AG09309 (cell line): Measurements from ENCODE around the gene ZNF439.
"Not testable (repeated sequence)": the region's sequence is repeated elsewhere in the genome, so short reads cannot be mapped to it uniquely, and the experiment has no call there.

Experiments used
- DNase-seq: peaks from one replicate; pipeline ENCODE4 v3.0.0-alpha.2; 2010; ENCODE audit warnings: low read depth
- H3K4me3 ChIP-seq: 2 replicates; pipeline ENCODE4 v1.5.1; 2011; ENCODE audit warnings: mild to moderate bottlenecking, low read depth, low read length, moderate library complexity; ENCODE audit not compliant: control insufficient read depth
- TF ChIP-seq, protein P1 (sequence below): IDR thresholded peaks from 2 replicates; pipeline ENCODE4 v1.5.1; 2011; ENCODE audit warnings: mild to moderate bottlenecking, low read depth, low read length, inconsistent platforms; ENCODE audit not compliant: insufficient read depth, control insufficient read depth; ENCODE audit errors: missing control alignments

Gene ZNF439

DNA sequence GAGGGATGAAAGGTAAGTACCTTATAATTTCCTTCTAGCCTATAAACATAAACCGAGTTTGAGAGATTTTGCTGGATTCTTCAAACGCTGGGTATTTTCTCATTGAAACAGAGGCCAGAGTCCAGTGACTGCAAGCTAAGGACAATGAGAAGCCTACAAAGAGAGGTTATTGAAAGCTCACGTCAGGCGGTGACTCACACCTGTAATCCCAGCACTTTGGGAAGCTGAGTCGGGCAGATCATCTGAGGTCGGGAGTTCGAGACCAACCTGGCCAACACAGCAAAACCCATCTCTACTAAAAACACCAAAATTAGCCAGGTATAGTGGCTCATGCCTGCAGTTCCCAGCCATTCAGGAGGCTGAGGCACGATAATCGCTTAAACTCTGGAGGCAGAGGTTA, 24.1 kb downstream of the ZNF439 start:
- no peak overlapping the region for H3K4me3 ChIP-seq
- TF ChIP-seq, protein P1, sequence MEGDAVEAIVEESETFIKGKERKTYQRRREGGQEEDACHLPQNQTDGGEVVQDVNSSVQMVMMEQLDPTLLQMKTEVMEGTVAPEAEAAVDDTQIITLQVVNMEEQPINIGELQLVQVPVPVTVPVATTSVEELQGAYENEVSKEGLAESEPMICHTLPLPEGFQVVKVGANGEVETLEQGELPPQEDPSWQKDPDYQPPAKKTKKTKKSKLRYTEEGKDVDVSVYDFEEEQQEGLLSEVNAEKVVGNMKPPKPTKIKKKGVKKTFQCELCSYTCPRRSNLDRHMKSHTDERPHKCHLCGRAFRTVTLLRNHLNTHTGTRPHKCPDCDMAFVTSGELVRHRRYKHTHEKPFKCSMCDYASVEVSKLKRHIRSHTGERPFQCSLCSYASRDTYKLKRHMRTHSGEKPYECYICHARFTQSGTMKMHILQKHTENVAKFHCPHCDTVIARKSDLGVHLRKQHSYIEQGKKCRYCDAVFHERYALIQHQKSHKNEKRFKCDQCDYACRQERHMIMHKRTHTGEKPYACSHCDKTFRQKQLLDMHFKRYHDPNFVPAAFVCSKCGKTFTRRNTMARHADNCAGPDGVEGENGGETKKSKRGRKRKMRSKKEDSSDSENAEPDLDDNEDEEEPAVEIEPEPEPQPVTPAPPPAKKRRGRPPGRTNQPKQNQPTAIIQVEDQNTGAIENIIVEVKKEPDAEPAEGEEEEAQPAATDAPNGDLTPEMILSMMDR = no peak
- DNase-seq = no peak

DNA sequence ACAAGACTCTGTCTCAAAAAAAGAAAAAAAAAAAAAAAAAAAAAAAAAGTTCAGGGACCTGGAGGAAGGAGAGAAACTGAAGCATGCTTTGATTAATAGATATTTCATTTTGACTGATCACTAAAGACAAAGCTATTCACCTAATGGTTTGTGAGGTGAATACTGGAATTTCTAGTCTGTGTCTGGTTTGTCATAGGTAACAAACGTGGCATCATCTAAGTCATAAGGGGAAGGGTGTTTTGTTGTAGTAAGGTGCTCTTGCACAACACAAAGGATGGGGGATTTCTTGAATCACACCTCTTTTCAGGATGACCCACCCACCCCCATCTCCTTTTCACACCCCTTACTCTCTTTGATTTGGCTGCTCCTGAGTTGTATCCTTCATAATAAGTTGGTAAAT, 25.2 kb downstream of the ZNF439 start:
- no peak for DNase-seq
- no peak overlapping the region for H3K4me3 ChIP-seq
- TF ChIP-seq, protein P1 = no peak

DNA sequence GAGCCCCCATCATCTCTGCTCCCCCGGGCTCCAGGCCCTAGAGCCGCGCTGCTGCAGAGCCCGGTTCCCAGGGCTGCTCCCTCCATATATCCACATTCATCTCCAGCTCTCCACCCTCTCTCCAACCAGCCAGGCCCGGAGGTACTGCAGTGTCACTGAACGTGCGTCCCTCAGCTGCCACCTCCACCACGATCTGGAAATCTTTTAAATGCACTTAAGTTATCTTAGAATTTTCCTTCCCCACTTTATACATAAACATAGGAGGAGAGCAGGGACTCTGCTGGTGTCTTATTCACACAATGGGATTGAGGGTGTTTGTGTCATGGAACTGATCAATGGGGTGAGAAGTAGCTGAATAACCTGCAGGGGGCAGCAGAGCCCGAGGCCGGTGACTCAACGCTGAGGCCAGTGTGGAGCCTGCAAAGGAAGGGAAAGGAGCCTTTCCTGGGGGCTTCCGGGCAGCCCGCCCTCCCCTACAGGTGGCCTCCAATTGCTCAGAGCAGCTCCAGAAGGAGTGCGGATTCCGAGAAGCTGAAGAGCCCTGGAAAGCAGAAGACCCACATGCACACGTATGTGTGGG, 31.3 kb downstream of the ZNF439 start:
- TF ChIP-seq, protein P1 = peak; percentile 28

DNA sequence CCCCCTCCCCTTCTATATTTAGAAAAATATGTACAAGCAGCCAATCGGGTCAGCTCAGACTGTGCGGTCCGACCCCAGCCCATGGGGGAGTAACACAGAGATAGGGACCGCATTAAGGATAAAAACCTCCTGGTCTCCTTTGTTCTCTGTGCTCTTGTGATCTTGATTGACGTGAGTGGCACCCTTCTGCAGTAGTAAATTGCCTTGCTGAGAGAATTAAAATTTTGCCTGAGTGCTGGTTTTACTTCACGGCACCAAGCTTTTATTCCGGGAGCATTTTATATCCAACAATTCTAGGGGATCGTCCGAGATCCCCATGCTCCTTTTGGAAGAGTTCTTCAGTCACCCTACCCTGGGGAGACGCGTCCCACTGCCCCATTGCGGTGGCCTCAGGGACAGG, 32.1 kb downstream of the ZNF439 start:
- no peak overlapping the region for H3K4me3 ChIP-seq
- TF ChIP-seq, protein P1 = no peak
- no peak for DNase-seq

More for the DNA sequence above, 31.3 kb downstream of the ZNF439 start:
- not testable (repeated sequence) for H3K4me3 ChIP-seq, DNase-seq

DNA sequence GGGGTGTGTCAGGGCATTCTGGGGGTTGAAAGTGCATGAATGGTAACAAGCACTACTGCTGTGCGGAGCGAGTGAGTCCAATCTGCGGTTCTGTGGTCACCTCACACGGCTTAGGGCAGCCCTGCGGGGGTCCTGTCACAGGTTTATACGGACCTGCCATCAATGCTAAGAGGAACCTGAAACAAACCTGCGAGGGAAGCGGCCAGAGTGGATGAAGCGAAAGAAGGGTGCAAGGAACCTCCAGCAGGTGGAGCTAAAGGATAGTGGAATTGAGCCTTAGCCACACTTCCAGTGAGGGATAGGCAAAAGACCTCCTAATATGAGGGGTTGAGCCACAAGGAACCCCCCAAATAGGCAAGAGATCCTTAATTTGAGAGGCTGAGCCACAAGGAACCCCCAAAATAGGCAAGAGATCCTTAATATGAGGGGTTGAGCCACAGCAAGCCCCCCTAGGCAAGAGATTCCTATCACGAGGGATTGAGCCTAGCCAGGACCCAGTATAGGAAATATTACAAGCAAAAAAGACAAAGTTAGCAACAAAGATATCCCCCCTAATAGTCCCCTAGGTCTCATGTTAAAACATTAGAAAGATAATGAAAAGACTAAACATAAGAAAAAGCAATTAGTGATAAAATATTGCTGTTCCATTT, 32.8 kb downstream of the ZNF439 start:
- DNase-seq = no peak
- TF ChIP-seq, protein P1 = peak; percentile 84
- no peak overlapping the region for H3K4me3 ChIP-seq

DNA sequence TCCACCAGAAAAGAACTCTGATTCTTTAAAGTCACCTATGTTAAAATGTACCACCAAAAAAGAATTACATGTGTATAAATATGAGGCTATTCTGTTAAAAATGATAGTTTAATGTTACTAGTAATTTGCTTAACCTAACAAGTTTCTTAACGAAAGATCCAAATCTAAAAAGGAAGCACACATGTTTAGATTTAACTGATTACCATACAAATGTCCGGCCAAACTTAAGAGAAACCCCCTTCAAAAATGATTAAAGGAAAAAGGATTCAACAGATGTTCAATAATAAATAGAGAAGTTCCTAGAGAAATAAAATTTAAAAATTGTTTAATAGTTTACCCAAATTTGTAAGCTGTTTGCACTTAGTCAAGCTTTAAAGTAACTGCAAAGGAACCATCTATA, 34.1 kb downstream of the ZNF439 start:
- H3K4me3 ChIP-seq = no peak overlapping the region
- no peak for DNase-seq
- TF ChIP-seq, protein P1 = no peak

DNA sequence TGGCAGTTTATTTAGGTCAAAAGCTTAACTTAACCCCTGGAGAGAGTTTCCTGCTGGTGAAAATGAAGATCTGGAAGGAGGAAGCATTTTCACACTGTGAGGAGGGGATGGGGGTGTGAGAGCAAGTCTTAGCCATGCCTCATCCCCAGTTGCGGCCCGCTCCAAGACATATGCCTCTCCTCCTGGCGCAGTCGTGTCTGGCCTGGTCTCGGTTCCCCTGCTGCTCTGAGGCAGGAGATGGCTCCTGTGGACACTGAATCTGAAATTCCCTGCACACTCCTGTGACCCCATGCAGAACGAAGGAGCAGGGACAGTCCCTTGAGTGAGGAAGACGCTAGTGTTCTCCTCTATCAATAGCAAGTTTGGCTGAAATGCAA, 38.7 kb downstream of the ZNF439 start:
- TF ChIP-seq, protein P1 = no peak
- DNase-seq = no peak
- peak overlapping the region; percentile 93 for H3K4me3 ChIP-seq
